Left cardiac atrium (tissue), 4 donors: Measurements from ENCODE around the gene ZSWIM8. TPM values are rescaled to one million over a fixed set of nuclear protein-coding genes. Genes with fewer than 3 reads are reported as not detected.
"Not testable (repeated sequence)": the region's sequence is repeated elsewhere in the genome, so short reads cannot be mapped to it uniquely, and the experiment has no call there.

Experiments used
- ATAC-seq, 2 donors: fragments of 200-7000 bp; cut with Tn5 transposase; one replicate each; pipeline ENCODE4 v1.9.1; 2020; ENCODE audit warnings: mild to moderate bottlenecking in 2 of 2, moderate library complexity in 2 of 2
- DNase-seq: peaks from one replicate; pipeline ENCODE4 v3.0.0-alpha.2; 2020
- intact Hi-C, 2 donors: fragments of 100-400 bp; cut with DNase I; formaldehyde crosslinking; loops; one replicate each; pipeline versions ENCODE4 v1.14.1 to v1.15.1; 2022 to 2023
- long read RNA-seq: library from polyadenylated mRNA; unstranded; transcript quantifications from one replicate; pipeline ENCODE4 v2.0.0, GENCODE V29; 2021
- total RNA-seq, 2 donors: library from RNA; stranded (reverse); fragmentation: NEBNext Ultra II Directional; extraction: Animal tissue kit (Norgen Biotek cat#: 25700); gene quantifications; one replicate each; pipeline ENCODE4 v1.2.1, GENCODE V29; 2021
- donor health status: DM: no; HTN: yes; CAD: no.
- donor health status: DM: no; HTN: yes; CAD: no; lungs with severe emphysema.
- donor health status: DM: yes; HTN: yes; CAD: no.
- donor health status: Dilated cardiomyopathy.

ZSWIM8 gene
- 10 to 100 TPM; 50.7 to 61.6 TPM for total RNA-seq
- long read RNA-seq, partial matches to known transcripts, result 12 of 14 reads
- long read RNA-seq, other reads (novel, unspliced or antisense), result 2 of 14 reads

GRCh38 chr10:73785211-73785720, at the start of gene ZSWIM8:
TSS of gene ZSWIM8 (plus strand) at chr10:73785606. CDS start at chr10:73785879, 273 bp downstream.
- ATAC-seq (peak; percentile 90 to 92), DNase-seq (peak; percentile 90)
- intact Hi-C loops, result no loop called here

DNA sequence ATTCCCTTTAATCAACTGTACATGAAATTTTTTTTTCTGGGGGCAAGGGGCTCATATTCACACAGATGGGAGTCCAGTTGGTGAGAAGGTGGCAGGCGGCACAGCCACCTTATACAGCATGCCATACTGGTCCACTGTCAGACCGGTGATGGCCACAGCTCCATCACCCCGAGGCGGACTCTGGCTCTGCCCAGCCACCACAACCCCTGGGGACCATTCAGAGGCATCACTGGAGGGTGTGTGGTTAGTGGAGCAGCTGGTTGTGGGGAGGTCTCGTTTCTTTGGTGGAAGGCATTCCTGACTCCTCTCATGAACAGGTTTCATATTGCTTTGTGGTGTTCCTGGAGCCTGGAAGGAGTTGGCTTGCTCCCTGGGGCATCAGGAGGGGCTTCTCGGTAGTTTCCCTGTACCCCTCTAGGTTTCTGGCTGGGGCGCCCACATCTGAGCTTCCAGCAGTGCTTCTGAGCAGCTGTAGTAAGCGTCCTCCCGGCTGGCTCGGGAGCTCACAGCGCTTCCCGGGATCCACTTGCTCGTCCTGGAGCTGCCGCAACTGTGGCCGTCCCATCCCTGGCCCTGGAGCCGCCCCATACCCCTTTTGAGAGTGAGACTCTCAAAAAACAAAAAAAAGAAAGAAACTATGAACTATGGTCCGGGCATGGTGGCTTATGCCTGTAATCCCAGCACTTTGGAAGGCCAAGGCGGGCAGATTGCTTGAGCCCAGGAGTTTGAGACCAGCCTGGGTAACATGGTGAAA, 44.7 kb upstream of the ZSWIM8 start:
- intact Hi-C loops, result loop anchor here in 1 of 2 donors (10.0 kb wide), 1 partner anchor 86 kb away; the partner anchor contains the start of gene SYNPO2L
- not testable (repeated sequence) for DNase-seq, ATAC-seq

DNA sequence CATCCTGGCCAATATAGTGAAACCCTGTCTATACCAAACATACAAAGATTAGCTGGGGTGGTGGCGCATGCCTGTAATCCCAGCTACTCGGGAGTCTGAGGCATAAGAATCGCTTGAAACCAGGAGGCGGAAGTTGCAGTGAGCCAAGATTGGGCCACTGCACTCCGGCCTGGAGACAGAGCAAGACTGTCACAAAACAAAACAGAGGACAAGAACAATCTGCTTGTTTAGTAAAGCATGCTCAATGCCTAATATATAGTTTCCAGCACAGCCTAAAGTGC, 43.0 kb upstream of the ZSWIM8 start:
- DNase-seq, result no peak
- intact Hi-C loops, result loop anchor here in 1 of 2 donors (10.0 kb wide), 1 partner anchor 88 kb away; the partner anchor contains the start of gene SYNPO2L
- no peak for ATAC-seq

GRCh38 chr10:73743327-73743904, 42.0 kb upstream of the ZSWIM8 start:
- no peak for ATAC-seq
- intact Hi-C loops, result loop anchor here in 1 of 2 donors (10.0 kb wide), 1 partner anchor 89 kb away; the partner anchor contains the start of gene SYNPO2L
- no peak for DNase-seq

- intact Hi-C loops, result loop anchor here in 1 of 2 donors (10.0 kb wide), 1 partner anchor 89 kb away; the partner anchor contains the start of gene SYNPO2L
- DNase-seq (peak; percentile 97), ATAC-seq (peak; percentile 95 to 98)
Measured at GRCh38 chr10:73743905-73744663, 41.3 kb upstream of the ZSWIM8 start, which contains the start of gene SEC24C. TSS of gene SEC24C (plus strand) at chr10:73744372. CDS start at chr10:73746833, 2,461 bp downstream.

DNA sequence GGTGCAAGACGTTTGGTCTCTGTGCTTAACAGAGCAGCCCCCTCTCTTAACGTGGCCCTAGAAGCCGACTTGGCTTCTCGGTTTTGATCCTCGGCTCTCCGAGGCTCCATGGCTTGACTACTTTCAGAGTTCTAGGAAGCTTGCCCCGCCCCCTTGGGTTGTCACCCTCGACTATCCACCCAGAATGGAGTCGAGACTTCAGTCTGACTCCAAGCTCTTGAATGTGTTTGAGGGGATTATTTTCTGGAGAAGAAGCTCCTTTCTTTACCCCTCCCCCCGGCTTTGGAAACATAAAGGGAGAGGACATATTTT, 40.8 kb upstream of the ZSWIM8 start:
- intact Hi-C loops, result loop anchor here in 1 of 2 donors (10.0 kb wide), 1 partner anchor 90 kb away; the partner anchor contains the start of gene SYNPO2L
- DNase-seq (peak; percentile 74), ATAC-seq (peak; percentile 36 to 59)

GRCh38 chr10:73746721-73747120, 38.7 kb upstream of the ZSWIM8 start:
- intact Hi-C loops, result loop anchor here in 1 of 2 donors (10.0 kb wide), 1 partner anchor 92 kb away; the partner anchor contains the start of gene SYNPO2L
- ATAC-seq, result no peak
- DNase-seq, result no peak

- DNase-seq (no peak), ATAC-seq (no peak)
- intact Hi-C loops, result no loop called here
Measured at GRCh38 chr10:73750819-73751218, 34.6 kb upstream of the ZSWIM8 start.

- DNase-seq (no peak), ATAC-seq (no peak)
- intact Hi-C loops, result no loop called here
Measured at GRCh38 chr10:73756183-73756582, 29.2 kb upstream of the ZSWIM8 start.

- intact Hi-C loops, result no loop called here
- DNase-seq (no peak), ATAC-seq (no peak)
Measured at GRCh38 chr10:73758704-73759511, 26.5 kb upstream of the ZSWIM8 start.

- DNase-seq (no peak), ATAC-seq (peak; percentile 26 to 55)
Measured at GRCh38 chr10:73759512-73760115, 25.8 kb upstream of the ZSWIM8 start.

GRCh38 chr10:73761781-73762180, 23.6 kb upstream of the ZSWIM8 start:
- intact Hi-C loops, result no loop called here
- no peak for DNase-seq
- ATAC-seq, result no peak

More at GRCh38 chr10:73759512-73760115, 25.8 kb upstream of the ZSWIM8 start:
- intact Hi-C loops, result no loop called here

DNA sequence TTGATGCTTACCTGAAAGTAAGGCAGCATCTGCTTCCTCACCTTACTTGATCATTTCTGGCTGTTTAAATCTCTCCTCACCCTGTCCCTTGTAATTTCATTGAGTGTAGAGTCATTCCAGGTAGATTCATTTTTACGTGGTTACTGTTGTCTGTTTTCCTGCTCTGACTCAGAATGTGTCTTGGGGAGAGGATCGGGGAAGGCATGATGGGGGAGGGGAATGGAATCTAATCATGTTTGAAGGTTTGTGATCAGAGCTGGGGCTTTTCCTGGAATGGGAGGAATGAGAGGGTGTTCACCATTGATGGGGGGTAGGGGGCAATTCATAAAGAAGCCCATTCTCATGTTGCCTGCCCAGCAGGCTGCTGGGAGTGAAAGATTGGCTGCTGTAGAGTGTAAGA, 22.5 kb upstream of the ZSWIM8 start:
- ATAC-seq (no peak), DNase-seq (no peak)
- intact Hi-C loops, result no loop called here

DNA sequence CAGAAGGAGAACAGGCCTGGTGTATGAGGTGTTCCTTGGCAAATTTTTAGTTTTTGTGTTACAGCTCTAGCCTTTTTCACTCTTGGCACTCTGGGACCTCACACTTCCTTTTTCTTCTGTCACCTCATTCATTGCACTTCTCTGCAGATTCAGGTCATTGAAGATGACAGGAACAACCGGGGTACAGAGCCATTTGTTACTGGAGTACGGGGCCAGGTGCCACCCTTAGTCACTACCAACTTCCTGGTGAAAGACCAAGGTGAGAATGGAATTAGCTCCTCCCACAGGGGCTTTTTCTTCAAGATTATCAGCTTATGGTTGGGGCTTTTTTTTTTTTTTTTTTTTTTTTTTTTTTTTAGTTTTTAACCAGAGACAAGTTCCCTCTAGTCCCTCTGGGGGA, 22.1 kb upstream of the ZSWIM8 start:
- ATAC-seq, result no peak
- DNase-seq, result no peak
- intact Hi-C loops, result no loop called here

- no peak for ATAC-seq
- intact Hi-C loops, result no loop called here
- DNase-seq, result no peak
Measured at GRCh38 chr10:73765066-73765465, 20.3 kb upstream of the ZSWIM8 start.

DNA sequence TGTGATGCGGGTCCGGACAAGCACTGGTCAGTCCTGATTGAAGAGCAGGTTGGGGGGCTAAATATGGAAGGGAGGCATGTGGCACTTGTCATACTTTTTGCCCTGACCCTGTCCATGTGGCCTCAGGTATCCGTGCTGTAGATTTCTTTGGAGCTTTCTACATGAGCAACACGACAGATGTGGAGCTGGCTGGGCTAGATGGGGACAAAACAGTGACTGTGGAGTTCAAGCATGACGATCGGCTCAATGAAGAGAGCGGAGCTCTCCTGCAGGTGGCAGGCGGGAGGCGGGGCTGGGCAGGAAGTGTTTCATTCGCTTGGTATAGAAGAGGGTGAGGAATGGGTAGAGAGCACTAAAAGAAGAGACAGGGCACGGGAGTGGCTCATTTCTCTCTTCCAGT, 16.5 kb upstream of the ZSWIM8 start:
- intact Hi-C loops, result no loop called here
- DNase-seq (no peak), ATAC-seq (no peak)

DNA sequence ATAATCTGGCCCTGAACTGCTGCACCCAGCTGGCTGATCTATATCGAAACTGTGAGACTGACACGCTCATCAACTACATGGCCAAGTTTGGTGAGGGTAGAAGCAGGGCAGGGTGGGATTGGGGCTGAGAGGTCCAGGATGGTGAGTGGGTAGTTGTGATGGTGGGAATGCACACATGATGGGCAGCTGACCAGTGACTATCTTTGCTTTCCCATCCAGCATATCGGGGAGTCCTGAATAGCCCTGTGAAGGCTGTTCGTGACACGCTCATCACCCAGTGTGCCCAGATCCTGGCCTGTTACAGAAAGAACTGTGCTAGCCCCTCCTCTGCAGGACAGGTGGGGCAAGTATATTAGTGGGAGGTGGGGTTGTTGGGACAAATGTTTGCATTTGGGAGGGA, 16.0 kb upstream of the ZSWIM8 start:
- ATAC-seq, result no peak
- no peak for DNase-seq
- intact Hi-C loops, result no loop called here

- peak; percentile 2 to 11 for ATAC-seq
- DNase-seq, result peak; percentile 94
- intact Hi-C loops, result no loop called here
Measured at GRCh38 chr10:73771722-73772280, 13.6 kb upstream of the ZSWIM8 start.
